Globus pallidus (tissue), 1 donor: ENCODE data around the gene MEGF11.

Experiments used
- DNase-seq: peaks from one replicate; pipeline ENCODE4 v3.0.0-alpha.2; 2015; ENCODE audit warnings: low spot score

Gene MEGF11

DNA sequence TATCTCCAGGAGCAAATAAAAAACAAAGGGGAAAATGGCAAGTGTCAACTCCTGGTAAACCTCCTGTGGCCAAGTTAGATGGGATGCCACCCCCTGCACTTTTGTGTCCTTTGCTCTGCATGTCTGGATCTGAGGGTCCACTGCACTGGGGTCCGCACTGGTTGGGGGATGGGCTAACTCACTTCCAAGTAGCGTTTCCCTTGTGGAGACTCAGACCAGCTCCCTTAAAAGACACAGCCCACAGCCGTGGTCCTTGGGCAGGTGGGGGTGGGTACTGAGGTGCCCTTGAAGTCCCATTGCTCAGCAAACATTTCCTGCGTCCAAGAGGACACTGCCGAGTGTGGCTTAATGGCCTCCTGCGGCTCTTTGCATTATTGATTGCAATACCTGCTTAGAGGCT lies 188.2 kb downstream of the MEGF11 start:
- no peak for DNase-seq

DNA sequence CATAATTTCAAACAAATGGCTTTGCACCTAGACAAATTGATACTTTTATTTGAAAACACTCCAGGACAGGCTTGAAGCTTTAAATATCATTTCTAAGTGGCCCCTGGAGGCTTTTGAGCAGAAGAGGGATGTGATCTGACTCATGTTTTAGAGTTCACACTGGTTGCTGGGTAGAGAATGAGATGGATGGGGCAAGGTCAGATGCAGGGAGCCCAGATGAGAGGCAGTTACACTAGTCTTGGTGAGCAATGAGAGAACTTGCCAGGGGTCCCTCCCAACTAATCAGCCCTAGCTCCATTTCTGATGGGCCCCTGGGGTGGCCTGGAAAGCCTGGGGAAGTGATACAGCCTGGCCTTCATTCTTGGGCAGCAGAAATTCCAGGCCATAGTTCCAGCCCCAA lies 190.4 kb downstream of the MEGF11 start:
- no peak for DNase-seq

DNA sequence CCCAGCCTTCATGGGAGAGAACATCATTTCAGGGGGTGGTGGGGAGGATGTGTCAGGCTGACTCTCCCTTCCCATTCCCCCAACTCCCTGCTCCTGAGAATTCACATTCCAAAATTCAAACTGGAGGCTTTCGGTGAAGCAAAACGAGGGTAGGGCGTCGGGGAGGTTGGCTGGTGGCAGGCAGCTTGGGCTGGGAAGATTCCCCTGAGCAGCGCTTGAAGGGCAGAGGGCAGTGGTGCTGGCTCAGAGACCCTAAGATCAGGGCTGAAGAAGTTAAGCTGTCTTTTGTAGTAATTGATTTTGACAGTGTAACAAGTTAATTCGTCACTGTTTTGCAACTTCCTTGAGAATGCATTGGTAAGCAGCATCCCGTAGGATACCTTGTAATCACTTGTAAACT lies 196.5 kb downstream of the MEGF11 start:
- no peak for DNase-seq

DNA sequence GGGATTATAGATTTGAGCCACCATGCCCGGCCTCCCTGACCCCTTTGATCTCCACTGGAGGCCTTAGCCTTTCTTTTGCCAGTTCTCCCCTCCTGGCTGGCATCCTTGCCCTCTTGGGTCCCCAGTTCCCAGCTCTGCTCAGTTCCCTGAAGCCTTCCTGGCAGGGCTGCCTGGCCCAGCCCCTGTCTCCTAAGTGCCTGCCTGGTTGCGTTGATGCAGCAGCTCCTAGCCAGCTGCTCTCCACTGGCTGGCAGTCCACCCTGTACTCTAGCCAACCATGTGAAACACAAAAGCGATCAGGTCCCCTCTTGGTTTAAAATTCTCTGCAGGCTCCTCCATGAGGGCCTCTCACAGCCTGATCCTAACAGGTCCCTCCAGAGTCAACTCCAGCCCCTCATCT lies 199.6 kb downstream of the MEGF11 start:
- DNase-seq = peak; percentile 41

- DNase-seq = no peak
Measured at GRCh38 chr15:66051833-66052232, 201.7 kb downstream of the MEGF11 start.

GRCh38 chr15:66050264-66050663 lies 203.3 kb downstream of the MEGF11 start:
- DNase-seq = no peak

- DNase-seq = no peak
Measured at GRCh38 chr15:66049353-66049752, 204.2 kb downstream of the MEGF11 start.

GRCh38 chr15:66047321-66048024 lies 206.1 kb downstream of the MEGF11 start:
- DNase-seq = no peak

DNA sequence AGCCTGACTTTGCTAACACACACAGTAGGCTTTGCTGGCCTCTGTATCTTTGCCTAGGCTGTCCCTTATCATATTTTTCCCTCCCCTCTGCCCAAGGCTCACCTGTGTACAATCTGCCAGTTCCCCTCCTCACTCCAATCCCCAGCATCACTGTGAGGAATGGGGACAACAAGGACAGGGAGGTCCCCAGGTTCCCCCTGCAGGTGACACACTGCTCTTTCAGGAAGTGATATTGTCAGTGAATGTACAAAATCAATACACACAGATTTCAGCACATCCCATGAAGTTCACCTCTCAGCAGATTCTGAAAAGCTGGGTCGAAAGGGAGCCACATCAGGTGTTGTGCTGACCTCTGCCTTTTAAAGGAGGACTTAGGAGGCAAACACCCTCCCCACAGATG lies 206.8 kb downstream of the MEGF11 start:
- no peak for DNase-seq

GRCh38 chr15:66046326-66046725 lies 207.2 kb downstream of the MEGF11 start:
- no peak for DNase-seq

DNA sequence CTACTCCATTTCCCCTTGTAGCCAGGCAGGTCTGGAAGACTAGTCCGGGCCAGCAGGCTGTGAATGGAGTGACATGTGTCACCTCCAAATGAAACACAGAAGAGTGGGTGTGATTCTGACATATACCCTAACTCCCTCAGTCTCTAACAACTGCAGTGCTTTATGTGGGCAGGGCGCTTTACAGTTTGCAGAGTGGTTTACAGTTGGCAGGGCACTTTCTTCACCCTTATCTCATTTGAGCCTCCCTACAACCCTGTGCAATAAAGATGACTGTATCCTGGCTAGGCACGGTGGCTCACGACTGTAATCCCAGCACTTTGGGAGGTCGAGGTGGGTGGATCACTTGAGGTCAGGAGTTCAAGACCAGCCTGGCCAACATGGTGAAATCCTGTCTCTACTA lies 208.0 kb downstream of the MEGF11 start:
- no peak for DNase-seq

DNA sequence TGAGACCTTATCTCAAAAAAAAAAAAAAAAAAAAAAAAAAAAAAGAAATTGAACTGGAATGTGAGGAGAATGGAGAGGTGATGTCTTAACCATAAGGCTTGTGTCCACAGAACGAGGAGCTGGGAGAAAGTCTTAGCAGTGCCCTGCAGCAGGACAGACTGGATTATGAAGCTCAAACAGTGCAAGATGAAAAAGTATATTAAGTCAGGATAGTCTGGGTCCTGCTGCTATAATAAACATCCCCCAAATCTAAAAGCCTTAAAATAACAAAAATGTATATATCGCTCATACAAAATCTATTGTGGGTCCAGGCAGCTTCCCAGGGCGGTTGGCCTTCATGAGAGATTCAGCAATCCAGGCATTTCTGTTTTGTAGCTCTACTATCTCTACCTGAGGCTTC lies 208.7 kb downstream of the MEGF11 start:
- no peak for DNase-seq

- no peak for DNase-seq
Measured at GRCh38 chr15:66043264-66043663, 210.3 kb downstream of the MEGF11 start.

GRCh38 chr15:66042624-66043023 lies 210.9 kb downstream of the MEGF11 start:
- DNase-seq = no peak

- no peak for DNase-seq
Measured at GRCh38 chr15:66041276-66041675, 212.3 kb downstream of the MEGF11 start.

GRCh38 chr15:66040211-66040892 lies 213.2 kb downstream of the MEGF11 start:
- DNase-seq = no peak

DNA sequence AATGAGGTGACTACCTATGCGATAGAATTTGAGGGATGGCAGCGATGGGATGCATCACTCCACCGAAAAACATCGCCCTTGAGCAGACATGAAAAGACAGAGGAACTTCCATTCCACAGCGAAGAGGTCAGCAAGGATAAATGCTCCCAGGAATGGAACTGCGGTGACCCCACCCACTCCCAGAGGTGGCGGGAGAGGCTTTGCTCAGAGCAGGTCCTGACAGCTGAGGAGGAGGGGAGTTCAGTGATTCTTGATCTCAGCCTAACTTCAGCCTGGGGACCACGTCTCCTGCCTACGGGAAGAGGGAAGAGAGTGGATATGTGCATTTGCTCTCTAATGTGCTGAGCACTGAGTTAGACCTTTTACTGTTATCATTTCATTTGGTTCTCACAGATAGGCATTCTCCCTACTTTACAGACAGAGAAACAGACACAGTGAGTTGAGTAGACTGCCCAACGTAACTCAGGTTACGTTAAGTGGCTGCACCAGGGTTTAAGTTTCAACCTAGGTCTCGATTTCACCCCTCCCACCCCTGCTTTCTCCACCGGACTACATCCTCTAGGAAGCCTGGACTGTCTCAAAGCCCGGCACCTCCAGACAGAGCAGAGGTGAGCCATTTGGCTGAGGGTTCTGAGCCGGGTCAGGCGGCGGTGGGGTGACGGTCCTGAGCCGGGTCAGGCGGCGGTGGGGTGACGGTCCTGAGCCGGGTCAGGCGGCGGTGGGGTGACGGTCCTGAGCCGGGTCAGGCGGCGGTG lies 214.3 kb downstream of the MEGF11 start:
- no peak for DNase-seq

DNA sequence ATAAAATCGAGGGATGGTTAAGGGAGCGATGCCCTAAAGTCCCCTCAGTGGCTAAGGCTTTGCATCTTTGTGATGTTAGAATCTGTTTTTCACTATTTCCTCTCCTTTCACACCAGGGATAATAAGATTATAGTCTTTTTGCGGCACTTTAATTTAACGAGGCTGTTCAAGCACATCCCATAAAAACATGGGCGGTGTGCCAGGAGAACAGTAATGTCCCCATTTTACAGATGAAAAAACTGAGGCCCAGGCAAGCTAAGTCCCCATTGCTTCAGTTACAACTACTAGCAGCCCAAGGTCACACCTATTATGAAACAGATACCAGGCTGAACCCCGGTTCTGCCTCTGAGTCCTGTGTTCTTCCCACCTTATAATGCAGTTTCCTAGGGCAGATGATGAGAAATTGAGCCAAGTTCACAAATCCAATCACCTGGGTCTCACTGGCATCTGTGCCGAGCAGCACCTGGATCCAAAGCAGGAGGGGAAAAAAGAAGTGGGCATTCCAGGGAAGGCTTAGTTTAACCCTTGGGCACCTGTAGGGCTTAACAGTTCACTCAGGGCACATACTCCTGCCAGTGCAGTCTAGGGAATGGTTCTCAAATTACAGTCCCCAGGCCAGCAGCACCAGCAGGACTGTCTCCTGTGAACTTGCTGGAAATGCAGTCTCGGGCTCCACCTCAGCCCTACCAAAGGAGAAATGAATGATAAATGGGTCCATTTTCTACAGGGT lies 215.0 kb downstream of the MEGF11 start:
- no peak for DNase-seq

DNA sequence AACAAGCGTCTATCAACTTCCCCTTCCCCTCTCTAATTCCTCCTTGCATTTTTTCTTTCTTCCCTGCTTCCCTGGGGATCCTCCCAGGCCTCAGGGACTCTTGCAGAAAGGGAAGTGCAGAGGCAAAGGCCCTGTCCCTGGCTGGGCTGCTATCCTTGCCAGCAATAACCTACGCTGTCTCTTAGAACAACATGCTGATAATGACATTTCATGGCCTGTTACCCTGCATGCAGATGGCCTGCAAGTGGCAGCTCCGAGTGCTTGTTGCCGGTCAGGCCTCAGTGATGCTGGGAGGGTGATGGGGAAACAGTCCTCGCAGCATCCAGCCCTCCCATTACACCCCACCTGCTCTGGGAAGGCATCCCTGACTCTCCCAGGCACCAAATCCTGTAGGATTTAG lies 216.7 kb downstream of the MEGF11 start:
- no peak for DNase-seq

GRCh38 chr15:66035901-66036300 lies 217.6 kb downstream of the MEGF11 start:
- DNase-seq = no peak

DNA sequence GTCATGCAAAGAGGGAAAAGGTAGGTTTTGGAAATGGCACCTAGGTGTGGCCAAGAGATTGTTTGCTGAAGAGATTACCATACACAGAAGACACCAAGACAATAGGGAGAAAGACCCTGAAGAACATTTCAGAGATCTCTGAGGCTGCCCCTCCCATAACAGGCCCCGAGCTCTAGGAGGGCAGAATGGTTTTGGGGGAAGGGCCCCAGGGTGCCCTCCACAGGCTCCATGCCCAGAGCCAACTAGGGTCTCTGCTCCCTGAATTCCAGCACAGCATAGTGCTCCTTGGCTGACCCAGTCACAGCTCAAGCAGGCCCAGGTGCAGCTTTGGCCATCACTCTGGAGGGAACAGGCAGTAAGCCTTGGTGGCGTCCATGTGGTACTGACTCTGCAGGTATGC lies 220.4 kb downstream of the MEGF11 start:
- DNase-seq = no peak

- DNase-seq = no peak
Measured at GRCh38 chr15:66032006-66032405, 221.5 kb downstream of the MEGF11 start.

DNA sequence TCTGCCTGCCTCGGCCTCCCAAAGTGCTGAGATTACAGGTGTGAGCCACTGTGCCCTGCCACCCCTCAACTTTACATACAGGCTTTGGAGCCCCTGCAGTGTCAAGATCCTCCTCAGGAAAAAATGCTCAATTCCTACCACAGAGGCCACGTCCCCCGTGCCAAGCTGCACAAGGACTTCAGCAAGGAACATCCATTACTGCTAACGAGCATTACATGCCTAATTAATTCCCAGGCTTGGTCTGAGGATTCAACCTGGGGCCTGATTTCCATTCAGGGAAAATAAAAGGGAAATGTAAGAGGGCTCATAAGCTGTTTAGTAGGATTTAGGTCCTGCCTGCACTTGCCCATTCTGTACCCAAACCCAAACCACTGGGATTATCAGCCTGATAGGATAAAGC lies 222.9 kb downstream of the MEGF11 start:
- DNase-seq = no peak
